Measurements from ENCODE around the gene TMEM151B. TPM values are rescaled to one million over a fixed set of nuclear protein-coding genes. Genes with fewer than 3 reads are reported as not detected.

Gene TMEM151B
- total and polyA plus RNA-seq, 9 of the 15 experiments (the other 6 are each of a cell fraction or from before 2014, with no cell fraction given): not detected

GRCh38 chr6:44257025-44257752 is 13.1 kb upstream of the TMEM151B start, which contains the start of gene SLC35B2 (continued):
- TF ChIP-seq CTCF (IDR thresholded peaks at IDR 0.05 in 2 of 3, conservative IDR thresholded peaks at IDR 0.05 in 1 of 3; ENCODE audit: insufficient read depth in 2 of 3, low read depth in 1 of 3, low read length in 3 of 3): peak; percentile 70 to 90 (median 78); a peak in 5 of 6 replicates
- TF ChIP-seq ETS2 (tag; IDR thresholded peaks at IDR 0.05; ENCODE audit: borderline replicate concordance, poor library complexity, severe bottlenecking): no peak
- TF ChIP-seq EZH2 (IDR thresholded peaks at IDR 0.05; ENCODE audit: borderline replicate concordance, low read depth, low read length): no peak
- TF ChIP-seq POLR2AphosphoS5 (IDR thresholded peaks at IDR 0.05; ENCODE audit: control insufficient read depth, insufficient read depth, low read depth, low read length): peak; percentile 12
- TF ChIP-seq SIN3A (IDR thresholded peaks at IDR 0.05; ENCODE audit: borderline replicate concordance in 2 of 2, control insufficient read depth in 1 of 2, low read depth in 2 of 2, low read length in 2 of 2): peak; percentile 72 to 97
- TF ChIP-seq THAP12 (CRISPR knock-in tag; IDR thresholded peaks at IDR 0.05): peak; percentile 96
- TF ChIP-seq ZNF77 (CRISPR knock-in tag; IDR thresholded peaks at IDR 0.05): no peak
- TF ChIP-seq ZNF592 (IDR thresholded peaks at IDR 0.05): no peak
- no peak for TF ChIP-seq ZNF561 (CRISPR knock-in tag; conservative IDR thresholded peaks at IDR 0.05)
- peak; percentile 92 for TF ChIP-seq CXXC5 (CRISPR knock-in tag; IDR thresholded peaks at IDR 0.05)
- TF ChIP-seq CBFB (CRISPR knock-in tag; IDR thresholded peaks at IDR 0.05): peak; percentile 73; the same call in 1 of the 2 replicates
- TF ChIP-seq PATZ1 (CRISPR knock-in tag; IDR thresholded peaks at IDR 0.05; ENCODE audit: borderline replicate concordance): no peak

Data from K562 (cell line).